ENCODE results near the gene TAPBP. TPM values are rescaled to one million over a fixed set of nuclear protein-coding genes. Genes with fewer than 3 reads are reported as not detected.

TAPBP gene
- total RNA-seq, 1 experiment from 2014 or later, result 80.1 TPM

DNA sequence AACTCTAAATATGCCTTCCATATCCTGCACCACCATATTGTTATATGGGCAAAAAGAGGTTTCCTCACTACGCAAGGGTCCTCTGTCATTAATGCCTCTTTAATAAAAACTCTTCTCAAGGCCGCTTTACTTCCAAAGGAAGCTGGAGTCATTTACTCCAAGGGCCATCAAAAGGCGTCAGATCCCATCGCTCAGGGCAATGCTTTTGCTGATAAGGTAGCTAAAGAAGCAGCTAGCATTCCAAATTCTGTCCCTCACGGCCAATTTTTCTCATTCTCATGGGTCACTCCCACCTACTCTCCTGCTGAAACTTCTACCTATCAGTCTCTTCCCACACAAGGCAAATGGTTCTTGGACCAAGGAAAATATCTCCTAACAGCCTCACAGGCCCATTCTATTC, 33.9 kb upstream of the TAPBP start:
- Histone ChIP-seq H3K79me2 (ENCODE audit: insufficient read depth, low read length) (no peaks in the 10 kb centered on the region), H3K27me3 (ENCODE audit: insufficient read depth, low read length) (peaks cover 31% of the 10 kb centered on the region; the same call in 1 of the 2 replicates), H3K36me3 (ENCODE audit: control insufficient read depth in 1 of 2, insufficient read depth in 2 of 2, low read length in 2 of 2) (no peaks in the 10 kb centered on the region), H3K4me1 (ENCODE audit: control insufficient read depth in 1 of 2, insufficient read depth in 2 of 2, low read length in 2 of 2) (peaks cover 8 to 10% of the 10 kb centered on the region in 2 experiments), H3K4me3 (replicated peaks in 1 of 2; ENCODE audit: low read depth in 1 of 2, low read length in 2 of 2) (no peak overlapping the region), H3K27ac (ENCODE audit: low read depth, low read length) (no peak overlapping the region), H4K20me1 (ENCODE audit: insufficient read depth) (no peaks in the 10 kb centered on the region), H3K9me3 (ENCODE audit: control insufficient read depth in 1 of 2, insufficient read depth in 1 of 2, low read depth in 1 of 2, low read length in 2 of 2) (no peaks in the 10 kb centered on the region), H3K9me2 (ENCODE audit: insufficient read depth) (no peaks in the 10 kb centered on the region), H2AFZ (ENCODE audit: low read depth, low read length, poor library complexity, severe bottlenecking) (no peak overlapping the region), H3K4me2 (ENCODE audit: low read length) (no peak overlapping the region), H3K9ac (ENCODE audit: low read length) (no peak overlapping the region)
- TF ChIP-seq POLR2AphosphoS5 (IDR thresholded peaks at IDR 0.05; ENCODE audit: low read depth, low read length), result no peak
- TF ChIP-seq, protein P1, sequence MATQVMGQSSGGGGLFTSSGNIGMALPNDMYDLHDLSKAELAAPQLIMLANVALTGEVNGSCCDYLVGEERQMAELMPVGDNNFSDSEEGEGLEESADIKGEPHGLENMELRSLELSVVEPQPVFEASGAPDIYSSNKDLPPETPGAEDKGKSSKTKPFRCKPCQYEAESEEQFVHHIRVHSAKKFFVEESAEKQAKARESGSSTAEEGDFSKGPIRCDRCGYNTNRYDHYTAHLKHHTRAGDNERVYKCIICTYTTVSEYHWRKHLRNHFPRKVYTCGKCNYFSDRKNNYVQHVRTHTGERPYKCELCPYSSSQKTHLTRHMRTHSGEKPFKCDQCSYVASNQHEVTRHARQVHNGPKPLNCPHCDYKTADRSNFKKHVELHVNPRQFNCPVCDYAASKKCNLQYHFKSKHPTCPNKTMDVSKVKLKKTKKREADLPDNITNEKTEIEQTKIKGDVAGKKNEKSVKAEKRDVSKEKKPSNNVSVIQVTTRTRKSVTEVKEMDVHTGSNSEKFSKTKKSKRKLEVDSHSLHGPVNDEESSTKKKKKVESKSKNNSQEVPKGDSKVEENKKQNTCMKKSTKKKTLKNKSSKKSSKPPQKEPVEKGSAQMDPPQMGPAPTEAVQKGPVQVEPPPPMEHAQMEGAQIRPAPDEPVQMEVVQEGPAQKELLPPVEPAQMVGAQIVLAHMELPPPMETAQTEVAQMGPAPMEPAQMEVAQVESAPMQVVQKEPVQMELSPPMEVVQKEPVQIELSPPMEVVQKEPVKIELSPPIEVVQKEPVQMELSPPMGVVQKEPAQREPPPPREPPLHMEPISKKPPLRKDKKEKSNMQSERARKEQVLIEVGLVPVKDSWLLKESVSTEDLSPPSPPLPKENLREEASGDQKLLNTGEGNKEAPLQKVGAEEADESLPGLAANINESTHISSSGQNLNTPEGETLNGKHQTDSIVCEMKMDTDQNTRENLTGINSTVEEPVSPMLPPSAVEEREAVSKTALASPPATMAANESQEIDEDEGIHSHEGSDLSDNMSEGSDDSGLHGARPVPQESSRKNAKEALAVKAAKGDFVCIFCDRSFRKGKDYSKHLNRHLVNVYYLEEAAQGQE (IDR thresholded peaks at IDR 0.05; ENCODE audit: low read depth), result no peak
- no peak for TF ChIP-seq SRF (IDR thresholded peaks at IDR 0.05; ENCODE audit: low read depth)
- TF ChIP-seq ZFX (IDR thresholded peaks at IDR 0.05), result no peak
- TF ChIP-seq JUND (IDR thresholded peaks at IDR 0.05), result no peak
- TF ChIP-seq, protein P2, sequence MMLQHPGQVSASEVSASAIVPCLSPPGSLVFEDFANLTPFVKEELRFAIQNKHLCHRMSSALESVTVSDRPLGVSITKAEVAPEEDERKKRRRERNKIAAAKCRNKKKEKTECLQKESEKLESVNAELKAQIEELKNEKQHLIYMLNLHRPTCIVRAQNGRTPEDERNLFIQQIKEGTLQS (IDR thresholded peaks at IDR 0.05), result no peak
- TF ChIP-seq ZBTB33 (IDR thresholded peaks at IDR 0.05; ENCODE audit: extremely low read depth, insufficient replicate concordance, low read length), result no peak
- no peak for TF ChIP-seq EZH2 (IDR thresholded peaks at IDR 0.05)
- TF ChIP-seq FOSL1 (IDR thresholded peaks at IDR 0.05; ENCODE audit: low read depth), result no peak
- no peak for TF ChIP-seq RAD21 (IDR thresholded peaks at IDR 0.05; ENCODE audit: low read depth)
- no peak for TF ChIP-seq EZH2phosphoT487 (IDR thresholded peaks at IDR 0.05; ENCODE audit: borderline replicate concordance)
- TF ChIP-seq CTCF (IDR thresholded peaks at IDR 0.05 in 2 of 3, conservative IDR thresholded peaks at IDR 0.05 in 1 of 3; ENCODE audit: borderline replicate concordance in 1 of 3, insufficient read depth in 1 of 3, low read depth in 2 of 3, low read length in 2 of 3), result no peak
- no peak for TF ChIP-seq CBX3 (IDR thresholded peaks at IDR 0.05; ENCODE audit: low read depth)
- no peak for TF ChIP-seq ZNF274 (IDR thresholded peaks at IDR 0.05; ENCODE audit: low read depth, low read length)
- no peak for TF ChIP-seq ELF1 (IDR thresholded peaks at IDR 0.05; ENCODE audit: borderline replicate concordance, low read depth)
- TF ChIP-seq EGR1 (IDR thresholded peaks at IDR 0.05; ENCODE audit: low read depth), result no peak
- no peak for TF ChIP-seq SP1 (IDR thresholded peaks at IDR 0.05; ENCODE audit: low read depth)
- no peak for TF ChIP-seq POLR2A (IDR thresholded peaks at IDR 0.05; ENCODE audit: borderline replicate concordance, extremely low read depth, insufficient read depth, insufficient read length)
- TF ChIP-seq YY1 (IDR thresholded peaks at IDR 0.05; ENCODE audit: extremely low read depth, insufficient replicate concordance, low read depth, low read length), result no peak
- TF ChIP-seq CEBPB (IDR thresholded peaks at IDR 0.05; ENCODE audit: low read depth), result no peak
- CTCF ChIA-PET, result no interaction called here
- ATAC-seq, result no peak
- POLR2A ChIA-PET, result no interaction called here
- intact Hi-C loops (cut with micrococcal nuclease), result no loop called here
- no TSS peak for BruUV-seq (replicated peaks)
- no peak for DNase-seq (ENCODE audit: low read depth, low spot score)
- RAD21 ChIA-PET (ENCODE audit: low non-redundant PET in 1 of 2, low total read pairs in 2 of 2, uncharacterized antibody in 2 of 2, unreplicated experiment in 2 of 2), result no interaction called here

All from HCT116 (cell line).